Activated CD8-positive, alpha-beta T cell treated with anti-CD3 and anti-CD28 coated beads for 36 hours (primary cell): ENCODE results near the gene SUSD1. TPM values are rescaled to one million over a fixed set of nuclear protein-coding genes. Genes with fewer than 3 reads are reported as not detected.

Experiments used
- ATAC-seq: fragments of 200-7000 bp; cut with Tn5 transposase; one replicate; pipeline ENCODE4 v1.10.0; 2021; ENCODE audit warnings: mild to moderate bottlenecking, moderate library complexity
- CTCF ChIA-PET: fragments of 350-600 bp; sonication (Branson Sonifier 250); formaldehyde crosslinking; loops from one replicate; lab custom pipeline; 2021; ENCODE audit warnings: antibody characterized with exemption; lab: Charles Lee
- POLR2A ChIA-PET: fragments of 350-600 bp; sonication (Branson Sonifier 250); formaldehyde crosslinking; loops from one replicate; lab custom pipeline; 2021; ENCODE audit warnings: antibody characterized with exemption; lab: Charles Lee
- DNase-seq: peaks from one replicate; pipeline ENCODE4 v3.0.0-alpha.2; 2020
- H3K27ac Mint-ChIP-seq: one replicate; pipeline ENCODE4 v1.8.0; 2021; ENCODE audit warnings: mild to moderate bottlenecking, mixed read lengths
- H3K27me3 Mint-ChIP-seq: one replicate; pipeline ENCODE4 v1.8.0; 2021; ENCODE audit warnings: mixed read lengths
- H3K36me3 Mint-ChIP-seq: one replicate; pipeline ENCODE4 v1.8.0; 2021; ENCODE audit warnings: low read depth, mixed read lengths
- H3K4me1 Mint-ChIP-seq: one replicate; pipeline ENCODE4 v1.8.0; 2021; ENCODE audit warnings: low read depth, mixed read lengths
- H3K4me3 Mint-ChIP-seq: one replicate; pipeline ENCODE4 v1.8.0; 2021; ENCODE audit warnings: mild to moderate bottlenecking, moderate library complexity, mixed read lengths
- H3K9me3 Mint-ChIP-seq: one replicate; pipeline ENCODE4 v1.8.0; 2021; ENCODE audit warnings: mixed read lengths
- intact Hi-C: fragments of 100-400 bp; cut with micrococcal nuclease; formaldehyde crosslinking; loops from one replicate; pipeline ENCODE4 v1.10.0; 2022
- total RNA-seq, 2 experiments: library from RNA; stranded (reverse); gene quantifications; one replicate each; pipeline ENCODE4 v1.2.3, GENCODE V29; 2021
- TF ChIP-seq, protein P1 (sequence below): fragments of 200-600 bp; IDR thresholded peaks from one replicate; pipeline ENCODE4 v1.8.0; 2022; ENCODE audit warnings: antibody characterized with exemption, mild to moderate bottlenecking

SUSD1 gene
- total RNA-seq, 2 experiments from 2014 or later, result 3.0 to 3.6 TPM

GRCh38 chr9:112162621-112163413 is 12.3 kb downstream of the SUSD1 start:
- intact Hi-C loops, result no loop called here
- Mint-ChIP-seq H3K4me1 (peaks cover 10% of the 10 kb centered on the region), H3K4me3 (no peak overlapping the region), H3K27me3 (no peaks in the 10 kb centered on the region), H3K27ac (no peak overlapping the region), H3K36me3 (no peaks in the 10 kb centered on the region), H3K9me3 (no peaks in the 10 kb centered on the region)
- ATAC-seq (no peak), DNase-seq (no peak)
- ChIA-PET CTCF (interaction anchor here (1.7 kb wide), 1 partner anchor 61 kb away, joined by 3 read pairs; no protein-coding TSS in a partner anchor), POLR2A (no interaction called here)
- TF ChIP-seq, protein P1, sequence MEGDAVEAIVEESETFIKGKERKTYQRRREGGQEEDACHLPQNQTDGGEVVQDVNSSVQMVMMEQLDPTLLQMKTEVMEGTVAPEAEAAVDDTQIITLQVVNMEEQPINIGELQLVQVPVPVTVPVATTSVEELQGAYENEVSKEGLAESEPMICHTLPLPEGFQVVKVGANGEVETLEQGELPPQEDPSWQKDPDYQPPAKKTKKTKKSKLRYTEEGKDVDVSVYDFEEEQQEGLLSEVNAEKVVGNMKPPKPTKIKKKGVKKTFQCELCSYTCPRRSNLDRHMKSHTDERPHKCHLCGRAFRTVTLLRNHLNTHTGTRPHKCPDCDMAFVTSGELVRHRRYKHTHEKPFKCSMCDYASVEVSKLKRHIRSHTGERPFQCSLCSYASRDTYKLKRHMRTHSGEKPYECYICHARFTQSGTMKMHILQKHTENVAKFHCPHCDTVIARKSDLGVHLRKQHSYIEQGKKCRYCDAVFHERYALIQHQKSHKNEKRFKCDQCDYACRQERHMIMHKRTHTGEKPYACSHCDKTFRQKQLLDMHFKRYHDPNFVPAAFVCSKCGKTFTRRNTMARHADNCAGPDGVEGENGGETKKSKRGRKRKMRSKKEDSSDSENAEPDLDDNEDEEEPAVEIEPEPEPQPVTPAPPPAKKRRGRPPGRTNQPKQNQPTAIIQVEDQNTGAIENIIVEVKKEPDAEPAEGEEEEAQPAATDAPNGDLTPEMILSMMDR, result no peak

DNA sequence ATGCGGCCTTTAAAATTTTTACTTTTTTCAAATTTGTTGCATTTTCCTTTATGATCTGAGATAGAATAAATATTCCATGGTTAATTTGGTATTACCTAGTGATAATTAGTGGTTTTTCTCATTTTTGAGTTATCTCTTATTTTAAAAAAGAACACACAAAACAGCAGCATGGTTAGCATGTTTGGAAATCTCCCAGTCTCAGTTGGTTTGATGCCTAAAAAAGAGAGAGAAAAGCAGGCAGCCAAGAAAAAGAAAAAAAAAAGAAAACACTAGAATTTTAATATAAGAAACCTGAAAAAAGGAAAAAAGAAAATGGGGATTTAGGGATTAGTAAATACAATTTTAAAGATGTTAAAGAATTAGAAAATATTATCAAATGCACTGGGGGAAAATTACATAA is 15.3 kb downstream of the SUSD1 start:
- Mint-ChIP-seq H3K27ac (no peak overlapping the region), H3K9me3 (no peaks in the 10 kb centered on the region), H3K4me3 (no peak overlapping the region), H3K36me3 (no peaks in the 10 kb centered on the region), H3K4me1 (no peaks in the 10 kb centered on the region), H3K27me3 (no peaks in the 10 kb centered on the region)
- ATAC-seq (no peak), DNase-seq (no peak)
- POLR2A ChIA-PET, result no interaction called here
- intact Hi-C loops, result no loop called here
- CTCF ChIA-PET, result no interaction called here
- TF ChIP-seq, protein P1, result no peak

DNA sequence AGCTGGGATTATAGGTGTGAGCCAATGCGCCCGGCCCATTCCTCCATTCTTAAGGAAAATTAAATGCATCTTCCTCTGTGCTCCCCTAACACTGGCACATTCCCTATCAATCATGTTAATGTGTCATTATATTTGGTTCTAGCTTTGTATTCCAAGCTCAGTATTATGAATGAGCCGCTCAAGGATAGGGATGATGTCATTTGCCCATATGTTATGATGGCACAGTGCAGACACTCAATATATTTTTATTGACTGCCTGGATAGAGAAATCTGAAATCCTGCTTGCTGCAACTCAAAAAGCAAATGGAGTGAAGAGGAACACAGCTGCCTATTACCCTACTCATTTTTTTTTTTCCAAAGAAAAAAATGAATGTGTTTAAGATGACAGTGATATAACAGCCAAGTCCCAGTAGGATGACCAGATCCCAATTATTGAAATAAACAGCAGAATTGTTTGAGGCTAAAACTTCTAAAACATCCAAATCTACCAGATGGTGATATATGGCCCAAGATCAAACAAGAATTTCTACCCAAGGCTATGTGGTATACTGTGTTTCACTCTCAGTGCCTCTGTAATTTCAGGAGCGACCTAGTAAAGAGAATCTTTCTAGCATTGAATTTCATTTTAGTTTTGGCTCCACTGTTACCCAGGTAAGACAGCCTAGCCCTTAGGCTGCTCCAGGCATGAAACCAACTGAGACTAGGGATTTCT is 16.3 kb downstream of the SUSD1 start:
- H3K27me3 Mint-ChIP-seq, result no peaks in the 10 kb centered on the region
- DNase-seq (no peak), ATAC-seq (no peak)
- no peak overlapping the region for H3K27ac Mint-ChIP-seq
- intact Hi-C loops, result no loop called here
- ChIA-PET POLR2A (no interaction called here), CTCF (interaction anchor here (1.1 kb wide), 1 partner anchor 9 kb away, joined by 3 read pairs; no protein-coding TSS in a partner anchor)
- no peaks in the 10 kb centered on the region for H3K9me3 Mint-ChIP-seq
- H3K4me3 Mint-ChIP-seq, result no peak overlapping the region
- H3K4me1 Mint-ChIP-seq, result no peaks in the 10 kb centered on the region
- H3K36me3 Mint-ChIP-seq, result no peaks in the 10 kb centered on the region
- TF ChIP-seq, protein P1, result no peak

DNA sequence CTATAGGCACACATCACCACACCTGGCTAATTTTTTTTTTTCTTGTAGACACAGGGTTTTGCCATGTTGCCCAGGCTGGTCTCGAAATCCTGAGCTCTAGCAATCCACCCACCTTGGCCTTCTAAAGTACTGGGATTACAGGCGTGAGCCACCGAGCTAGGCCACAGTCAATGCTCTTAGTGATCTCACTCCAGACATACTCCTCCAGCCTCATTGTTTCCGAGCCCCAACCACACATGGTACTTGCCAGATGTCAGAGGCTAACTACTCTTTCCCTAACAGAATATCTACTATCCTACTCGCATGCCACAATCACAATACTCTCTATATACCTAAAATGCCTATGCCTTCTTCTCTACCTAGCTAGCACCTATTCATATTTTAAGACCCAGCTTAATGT is 17.1 kb downstream of the SUSD1 start:
- Mint-ChIP-seq H3K4me3 (no peak overlapping the region), H3K27me3 (no peaks in the 10 kb centered on the region), H3K27ac (no peak overlapping the region), H3K4me1 (no peaks in the 10 kb centered on the region), H3K36me3 (no peaks in the 10 kb centered on the region), H3K9me3 (no peaks in the 10 kb centered on the region)
- ChIA-PET CTCF (interaction anchor here (1.1 kb wide), 1 partner anchor 8 kb away, joined by 3 read pairs; no protein-coding TSS in a partner anchor), POLR2A (no interaction called here)
- TF ChIP-seq, protein P1, result no peak
- intact Hi-C loops, result no loop called here
- DNase-seq (no peak), ATAC-seq (no peak)

GRCh38 chr9:112157087-112157486 is 18.0 kb downstream of the SUSD1 start:
- TF ChIP-seq, protein P1, result no peak
- intact Hi-C loops, result no loop called here

More at GRCh38 chr9:112157087-112157486, 18.0 kb downstream of the SUSD1 start:
- ChIA-PET POLR2A (no interaction called here), CTCF (no interaction called here)
- no peak overlapping the region for H3K4me3 Mint-ChIP-seq
- H3K36me3 Mint-ChIP-seq, result no peaks in the 10 kb centered on the region
- H3K27me3 Mint-ChIP-seq, result no peaks in the 10 kb centered on the region
- no peaks in the 10 kb centered on the region for H3K4me1 Mint-ChIP-seq
- H3K27ac Mint-ChIP-seq, result no peak overlapping the region
- H3K9me3 Mint-ChIP-seq, result no peaks in the 10 kb centered on the region
- no peak for ATAC-seq
- no peak for DNase-seq
